ENCODE results near the gene TM6SF1.
"Not testable (repeated sequence)": the region's sequence is repeated elsewhere in the genome, so short reads cannot be mapped to it uniquely, and the experiment has no call there.

Gene TM6SF1

DNA sequence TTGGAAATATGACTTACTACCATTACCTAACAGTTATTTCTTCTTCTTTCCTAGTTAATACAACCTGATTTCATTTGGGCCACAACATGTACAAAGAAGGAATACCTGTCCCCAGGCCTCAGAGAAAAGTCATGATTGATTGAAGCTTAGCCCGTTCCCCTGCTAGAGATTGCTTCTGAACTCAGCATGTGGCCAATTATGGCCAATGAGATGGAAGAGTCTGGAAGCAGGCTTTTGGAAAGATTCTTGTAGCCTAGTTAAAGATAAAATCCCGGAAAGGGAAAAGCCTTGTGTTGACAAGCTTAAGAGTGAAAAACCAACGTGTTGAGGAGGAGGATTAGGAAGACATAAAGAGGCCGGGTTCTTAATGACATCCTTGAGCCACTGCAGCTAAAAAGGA, 17.0 kb upstream of the TM6SF1 start:
- no peak for DNase-seq

GRCh38 chr15:83091965-83092308, 15.5 kb upstream of the TM6SF1 start:
- not testable (repeated sequence) for DNase-seq

- no peak for DNase-seq
These were observed 15.0 kb upstream of the TM6SF1 start for GRCh38 chr15:83092309-83092976.

DNA sequence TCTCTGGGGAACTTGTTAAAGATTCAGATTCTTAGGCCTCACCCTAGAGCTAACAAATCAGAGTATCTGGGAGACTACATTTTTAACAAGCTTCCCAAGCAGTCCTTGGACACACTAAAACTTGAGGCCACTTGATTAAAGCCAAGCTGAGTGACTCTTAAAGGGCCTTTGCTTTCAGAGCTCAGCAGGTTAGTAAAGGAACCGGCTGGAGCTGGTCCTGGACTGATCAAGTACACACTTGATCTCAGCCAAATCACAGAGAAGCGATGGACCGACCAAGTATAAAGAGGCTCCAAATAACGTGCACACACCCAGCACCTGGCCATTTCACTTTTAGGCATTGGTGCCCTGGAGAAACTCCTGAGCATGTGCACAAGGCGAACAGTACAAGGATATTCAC, 12.9 kb upstream of the TM6SF1 start:
- DNase-seq: no peak

DNA sequence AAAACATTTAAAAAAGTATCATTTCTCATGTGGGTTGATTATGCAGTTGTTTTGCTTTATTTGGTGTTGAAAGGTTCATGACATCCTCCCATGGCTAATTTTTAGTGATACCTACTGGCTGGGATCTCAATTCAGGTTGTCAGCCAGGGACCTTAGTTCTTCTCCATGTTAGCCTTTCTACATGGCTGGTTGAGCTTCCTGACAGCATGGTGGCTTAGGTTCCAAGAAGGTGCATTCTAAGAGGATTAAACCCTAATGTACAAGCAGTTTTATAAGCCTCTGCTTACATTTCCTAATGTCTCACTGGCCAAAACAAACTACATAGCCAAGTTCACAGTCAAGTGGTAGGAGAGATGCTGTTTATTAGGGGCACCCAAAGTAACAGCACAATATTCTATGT, 9.4 kb upstream of the TM6SF1 start:
- no peak for DNase-seq

GRCh38 chr15:83099290-83099689, 8.2 kb upstream of the TM6SF1 start:
- DNase-seq: no peak

DNA sequence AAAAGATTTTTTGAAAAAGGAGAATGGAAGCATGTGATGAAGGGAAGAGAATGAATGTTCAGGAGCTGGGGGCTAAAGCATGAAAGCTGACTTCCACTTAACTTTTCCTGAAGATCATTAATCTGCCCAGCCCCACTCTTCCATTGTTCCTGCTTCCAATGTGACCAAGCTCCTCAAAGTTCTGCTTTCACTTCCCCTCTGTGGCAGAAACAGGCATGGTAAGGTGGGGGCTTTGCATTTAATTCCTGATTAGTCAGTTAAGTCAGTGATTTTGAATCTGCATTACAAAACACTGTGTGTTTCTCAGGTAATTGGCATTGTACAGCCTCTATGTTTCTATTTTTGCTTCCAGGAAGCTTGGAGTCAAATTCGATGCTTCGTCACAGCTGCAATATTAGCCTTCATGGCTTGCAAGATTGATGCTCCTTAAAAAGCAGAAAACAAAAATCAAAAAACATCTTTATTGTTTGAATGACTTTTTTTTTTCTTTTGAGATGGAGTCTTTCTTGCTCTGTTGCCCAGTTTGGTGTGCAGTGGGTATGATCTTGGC, 7.3 kb upstream of the TM6SF1 start:
- DNase-seq: no peak

- DNase-seq: no peak
These were observed 5.1 kb upstream of the TM6SF1 start for GRCh38 chr15:83102346-83102745.

- DNase-seq: no peak
These were observed 3.3 kb upstream of the TM6SF1 start for GRCh38 chr15:83104141-83104540.

DNA sequence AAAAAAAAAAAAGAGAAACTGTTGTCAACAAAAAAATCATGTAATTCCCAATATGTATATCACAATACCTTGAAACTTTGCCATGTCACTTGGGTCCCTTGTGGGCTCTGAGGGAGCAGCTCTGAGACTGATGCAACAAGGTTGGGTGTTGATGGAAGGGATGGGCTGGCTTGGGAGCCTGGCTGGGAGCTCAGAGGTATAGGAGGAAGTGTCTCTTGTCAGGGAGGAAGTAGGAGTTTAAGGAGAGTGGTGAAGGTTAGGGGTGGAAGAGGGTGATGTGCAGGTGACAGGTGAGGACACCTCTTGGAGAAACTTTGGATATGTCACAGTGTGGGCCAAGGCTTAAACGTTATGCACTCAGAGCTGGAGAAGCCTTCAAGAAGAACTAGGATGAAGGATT, 2.0 kb upstream of the TM6SF1 start:
- no peak for DNase-seq

- no peak for DNase-seq
These were observed 366 bp downstream of the TM6SF1 start for GRCh38 chr15:83107841-83108181.

DNA sequence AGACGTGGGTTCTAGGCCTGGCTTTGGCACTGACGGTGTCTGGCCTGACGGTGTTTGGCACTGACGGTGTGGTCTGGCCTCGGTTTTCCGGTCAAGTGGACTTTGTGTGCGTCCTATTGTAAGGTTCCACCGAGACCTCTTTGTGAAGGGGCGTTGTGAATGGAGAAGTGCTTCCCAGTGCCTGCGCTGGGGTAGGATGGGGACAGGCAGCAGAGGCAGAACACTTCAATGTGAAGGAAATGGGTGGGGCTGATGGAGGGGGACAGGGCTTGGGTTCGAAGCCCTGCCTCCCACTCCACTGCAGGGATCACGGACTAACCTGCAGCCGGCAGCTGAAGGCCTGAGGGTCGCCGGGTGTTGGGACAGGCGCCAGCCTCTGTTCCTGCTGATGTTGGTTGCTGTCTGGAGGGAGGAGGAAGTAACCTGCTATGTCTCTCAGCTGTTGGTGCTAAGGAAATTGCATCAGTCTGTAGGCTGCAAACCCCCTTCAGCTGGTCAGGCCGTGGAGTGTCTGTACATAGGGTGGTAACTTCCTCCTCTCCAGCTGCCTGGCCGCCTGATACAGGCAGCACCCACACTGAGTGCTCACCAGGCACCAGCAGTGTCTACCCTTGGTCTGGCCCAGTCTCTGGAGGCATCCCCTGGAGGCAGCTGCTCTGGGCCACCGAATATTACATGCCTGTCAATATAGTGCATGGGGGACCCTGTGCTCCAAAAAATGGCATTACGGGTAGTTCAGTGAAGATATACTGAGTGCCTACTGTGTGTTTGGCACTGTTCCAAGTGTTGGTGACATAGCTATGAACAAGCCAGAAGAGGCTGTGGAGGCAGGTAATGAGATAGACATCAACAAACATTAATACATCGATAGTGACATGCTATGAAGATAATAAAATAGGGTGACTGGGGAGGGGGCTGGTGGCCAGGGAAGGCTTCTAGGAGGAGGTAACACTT, 1.1 kb downstream of the TM6SF1 start:
- DNase-seq: no peak

DNA sequence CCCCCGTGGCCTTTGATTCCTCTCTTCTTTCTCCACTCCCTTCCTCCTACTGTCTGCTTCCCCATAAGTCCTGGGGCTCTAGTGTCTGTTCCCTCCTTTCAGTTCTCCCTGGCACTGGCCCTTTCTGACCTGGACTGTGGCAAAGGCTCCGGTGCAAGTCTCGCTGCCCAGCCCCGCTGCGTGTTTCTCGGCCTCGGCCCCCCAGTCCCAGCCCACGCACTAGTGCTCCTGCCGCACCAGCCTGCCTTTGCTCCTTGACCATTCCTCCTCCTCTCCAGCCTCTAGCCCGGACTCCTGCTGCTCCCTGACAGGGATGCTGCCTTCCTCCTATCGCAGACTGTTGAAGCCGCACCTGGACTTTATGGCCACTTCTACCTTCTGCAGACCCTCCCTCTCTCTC, 2.1 kb downstream of the TM6SF1 start:
- no peak for DNase-seq

GRCh38 chr15:83110381-83110780, 2.9 kb downstream of the TM6SF1 start:
- no peak for DNase-seq

- DNase-seq: no peak
These were observed 3.7 kb downstream of the TM6SF1 start for GRCh38 chr15:83111149-83111548.

DNA sequence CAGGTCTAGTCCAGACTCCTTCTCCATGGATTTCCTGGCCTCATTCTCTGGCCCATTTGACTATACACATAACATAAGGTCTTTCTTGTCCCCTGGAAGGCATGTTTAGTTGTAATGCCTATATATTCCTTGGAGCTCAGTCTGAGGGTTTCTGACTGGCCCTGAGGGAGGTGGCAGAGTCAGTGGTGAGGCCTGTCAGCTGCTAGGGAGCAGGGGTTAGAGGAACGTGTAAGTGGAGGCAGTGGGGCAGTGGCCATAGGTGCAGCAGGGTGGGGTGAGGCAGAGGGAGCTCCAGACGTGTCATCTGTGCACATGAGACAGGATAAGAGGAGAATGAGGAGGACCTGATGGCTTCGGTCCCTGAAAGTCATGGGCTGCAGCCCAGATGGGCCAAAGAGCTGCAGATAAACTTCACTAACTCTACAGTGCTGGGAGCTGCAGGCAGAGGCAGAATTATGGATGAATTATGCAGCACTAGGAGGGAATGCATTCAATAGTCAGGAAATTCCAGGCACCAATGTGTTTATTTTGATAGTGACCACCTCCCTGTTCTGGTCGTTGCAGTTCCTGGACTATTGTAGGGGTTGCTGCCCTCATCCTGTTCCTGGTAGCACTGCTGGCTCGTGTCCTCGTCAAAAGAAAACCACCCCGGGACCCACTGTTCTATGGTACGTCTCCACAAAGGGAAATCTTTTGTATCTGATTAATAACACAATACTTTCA, 4.9 kb downstream of the TM6SF1 start:
- DNase-seq: no peak

DNA sequence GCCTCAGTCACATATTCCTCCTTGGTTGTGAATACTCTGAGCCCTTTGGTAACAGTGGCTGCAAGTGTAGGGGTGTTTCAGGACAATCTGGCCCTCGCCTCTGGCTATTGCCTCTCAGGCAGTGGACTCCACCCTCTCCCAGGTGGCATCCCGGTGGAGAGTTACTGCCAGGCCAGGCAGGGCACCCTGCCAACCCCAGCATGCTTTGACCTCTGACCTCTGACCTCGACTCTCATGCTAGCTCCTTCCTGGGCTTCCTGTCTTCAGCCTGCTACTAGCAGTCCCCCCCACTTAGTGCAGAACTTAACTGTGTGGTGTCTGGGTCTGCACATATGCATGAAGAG, 5.5 kb downstream of the TM6SF1 start:
- no peak for DNase-seq

DNA sequence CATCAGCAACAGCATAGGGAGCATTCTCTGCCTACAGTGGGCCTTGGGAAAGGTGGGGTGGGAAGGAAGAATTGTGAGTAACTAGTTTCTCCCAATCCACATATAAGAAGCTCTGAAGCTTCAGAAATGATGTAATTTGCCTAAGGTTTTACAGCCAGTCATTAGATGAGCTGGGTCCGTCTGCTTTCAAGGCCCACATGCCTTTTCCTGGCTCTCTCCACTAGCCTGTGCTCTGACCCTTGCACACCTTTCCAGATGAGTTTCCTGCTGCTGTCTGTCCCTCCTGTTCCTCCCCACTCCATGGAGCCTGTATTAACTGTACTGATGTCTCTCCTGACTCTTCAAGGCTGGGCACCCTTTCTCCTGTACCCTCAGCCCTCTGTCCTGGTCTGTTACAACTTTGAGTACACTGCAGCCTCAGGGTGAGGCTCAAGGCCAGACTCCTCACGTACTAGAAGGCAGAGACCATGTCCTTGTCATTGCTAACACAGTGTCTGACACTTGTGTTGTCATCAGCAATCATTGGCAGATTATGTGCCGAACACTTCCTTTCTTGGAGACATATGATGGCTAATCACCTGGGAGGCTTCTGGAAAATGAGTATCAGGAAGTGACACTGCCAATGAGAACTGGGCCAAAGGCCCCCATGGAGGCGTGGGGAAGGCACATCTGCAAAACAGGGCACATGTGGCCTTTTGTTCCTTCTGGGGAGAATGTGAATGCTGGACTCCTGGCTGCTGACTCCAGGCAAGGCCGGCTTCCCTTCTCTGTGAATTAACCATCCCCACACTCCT, 6.6 kb downstream of the TM6SF1 start:
- DNase-seq: no peak

- no peak for DNase-seq
These were observed 7.4 kb downstream of the TM6SF1 start for GRCh38 chr15:83114856-83115255.

- no peak for DNase-seq
These were observed 8.0 kb downstream of the TM6SF1 start for GRCh38 chr15:83115410-83115809.

DNA sequence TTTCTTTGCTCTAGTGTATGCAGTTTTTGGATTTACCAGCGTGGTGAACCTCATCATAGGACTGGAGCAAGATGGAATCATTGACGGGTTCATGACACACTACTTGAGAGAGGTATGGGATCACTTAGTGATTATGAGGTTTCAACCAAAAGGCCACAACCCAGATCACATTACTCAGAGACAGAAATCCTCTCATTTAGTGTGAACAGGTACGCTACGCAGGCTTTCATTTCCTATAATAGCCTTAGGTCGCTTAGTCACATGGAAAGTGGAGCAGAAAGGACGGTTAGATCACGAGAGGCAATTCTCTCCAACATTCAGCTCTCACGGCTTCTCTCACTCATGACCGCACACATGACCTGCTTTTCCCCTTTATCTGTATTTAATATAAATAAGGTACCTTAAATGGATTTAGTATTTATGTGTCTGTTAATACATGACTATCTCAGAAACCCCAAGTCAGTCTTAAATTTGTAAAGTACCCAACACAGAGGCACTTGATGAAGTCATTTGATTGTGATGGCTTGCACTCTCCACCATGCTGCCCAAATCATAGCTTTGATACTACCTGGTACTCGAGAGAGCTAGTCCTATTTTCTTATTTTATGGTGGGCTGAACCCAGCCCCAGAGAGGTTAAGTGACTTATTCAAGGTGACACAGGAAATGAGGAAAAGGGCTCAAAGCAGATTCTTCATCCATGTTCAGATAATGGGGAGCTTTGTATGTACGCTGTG, 8.6 kb downstream of the TM6SF1 start:
- DNase-seq: no peak

DNA sequence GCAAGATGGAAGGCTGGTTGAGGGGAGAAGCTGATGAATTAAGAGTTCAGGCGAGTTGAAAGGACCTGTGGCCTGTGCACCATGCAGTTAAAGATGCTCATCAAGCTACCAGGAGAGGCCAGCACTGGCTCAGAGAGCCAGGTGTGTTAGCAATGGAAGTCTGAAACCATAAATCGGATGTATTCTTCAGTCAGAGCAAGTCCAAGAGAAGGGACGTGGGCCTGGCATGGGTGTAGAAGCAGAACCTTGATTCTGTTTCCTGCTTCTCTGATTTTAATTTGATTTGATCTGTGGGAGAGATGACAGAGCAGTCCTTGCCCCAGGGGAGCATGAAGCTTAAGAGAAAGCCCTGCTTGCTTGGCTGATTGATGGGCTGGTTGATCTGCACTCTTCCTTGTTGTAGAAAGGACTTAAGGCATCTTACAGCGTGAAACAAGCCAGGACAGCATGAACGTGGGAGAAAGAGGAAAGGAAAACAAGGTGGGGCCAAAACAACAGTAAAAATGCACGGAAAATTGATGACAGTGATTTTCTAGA, 10.9 kb downstream of the TM6SF1 start:
- no peak for DNase-seq

All from NCI-H446 (cell line).